Dermis blood vessel endothelial cell (primary cell): ENCODE data around the gene PCDHGA8. TPM values are rescaled to one million over a fixed set of nuclear protein-coding genes. Genes with fewer than 3 reads are reported as not detected.
"Not testable (repeated sequence)": the region's sequence is repeated elsewhere in the genome, so short reads cannot be mapped to it uniquely, and the experiment has no call there.

Experiments used
- DNase-seq: peaks from one replicate; pipeline ENCODE4 v3.0.0; 2010
- total RNA-seq: library from RNA; depleted of rRNA; stranded (reverse); fragments of >200 nt; gene quantifications from 2 replicates; pipeline ENCODE4 v1.2.3, GENCODE V29; 2014

The PCDHGA8 gene
- total RNA-seq, result 0.74 and 1.4 TPM in 2 replicates

DNA sequence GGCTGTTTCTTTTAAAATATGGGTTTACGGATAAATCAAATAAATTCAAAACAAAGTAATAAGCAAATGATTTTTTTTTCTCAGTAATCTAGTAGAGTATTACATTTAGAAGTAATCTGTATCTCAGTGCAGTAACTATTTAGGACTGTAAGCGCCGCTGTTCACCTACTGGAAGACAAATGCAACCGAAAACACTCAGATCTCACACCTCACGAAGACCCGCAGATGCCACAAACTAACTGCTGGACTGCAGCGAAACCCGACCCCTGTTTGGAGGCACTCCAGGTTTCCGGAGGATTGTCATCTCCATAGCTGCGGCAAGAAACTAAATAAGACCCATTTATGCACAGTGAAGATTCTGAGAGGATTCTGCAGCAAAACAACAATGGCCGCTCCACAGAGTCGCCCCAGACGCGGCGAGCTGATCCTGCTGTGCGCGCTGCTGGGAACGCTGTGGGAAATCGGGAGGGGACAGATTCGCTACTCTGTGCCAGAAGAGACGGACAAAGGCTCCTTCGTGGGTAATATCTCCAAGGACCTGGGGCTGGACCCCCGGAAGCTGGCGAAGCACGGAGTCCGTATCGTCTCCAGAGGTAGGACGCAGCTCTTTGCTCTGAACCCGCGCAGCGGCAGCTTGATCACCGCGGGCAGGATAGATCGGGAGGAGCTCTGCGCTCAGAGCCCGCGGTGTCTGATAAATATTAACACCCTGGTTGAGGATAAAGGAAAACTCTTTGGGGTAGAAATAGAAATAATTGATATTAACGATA, at the start of gene PCDHGA8:
PCDHGA8 (plus strand) TSS at position 205 of the 770 bp plus-strand sequence; CDS start at position 386, 181 bp downstream.
- DNase-seq, result no peak

- DNase-seq, result no peak
These were observed 49.7 kb upstream of the PCDHGA8 start for GRCh38 chr5:141342773-141343172.

- DNase-seq, result peak; percentile 78
These were observed 49.0 kb upstream of the PCDHGA8 start, which contains the start of gene PCDHGA3 for GRCh38 chr5:141343242-141343952. PCDHGA3 (plus strand) TSS chr5:141343829; CDS start chr5:141344034, 205 bp downstream.

- no peak for DNase-seq
These were observed 48.4 kb upstream of the PCDHGA8 start for GRCh38 chr5:141343953-141344463.

DNA sequence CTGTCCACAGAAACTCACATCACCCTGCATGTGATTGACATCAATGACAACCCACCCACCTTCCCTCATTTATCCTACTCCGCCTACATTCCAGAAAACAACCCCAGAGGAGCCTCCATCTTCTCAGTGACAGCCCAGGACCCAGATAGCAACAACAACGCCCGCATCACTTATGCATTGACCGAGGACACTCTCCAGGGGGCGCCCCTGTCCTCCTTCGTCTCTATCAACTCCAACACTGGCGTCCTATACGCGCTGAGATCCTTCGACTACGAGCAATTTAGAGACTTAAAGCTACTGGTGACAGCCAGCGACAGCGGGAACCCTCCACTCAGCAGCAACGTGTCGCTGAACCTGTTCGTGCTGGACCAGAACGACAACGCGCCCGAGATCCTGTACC, 47.1 kb upstream of the PCDHGA8 start:
- no peak for DNase-seq

- not testable (repeated sequence) for DNase-seq
These were observed 46.4 kb upstream of the PCDHGA8 start for GRCh38 chr5:141346017-141346416.

DNA sequence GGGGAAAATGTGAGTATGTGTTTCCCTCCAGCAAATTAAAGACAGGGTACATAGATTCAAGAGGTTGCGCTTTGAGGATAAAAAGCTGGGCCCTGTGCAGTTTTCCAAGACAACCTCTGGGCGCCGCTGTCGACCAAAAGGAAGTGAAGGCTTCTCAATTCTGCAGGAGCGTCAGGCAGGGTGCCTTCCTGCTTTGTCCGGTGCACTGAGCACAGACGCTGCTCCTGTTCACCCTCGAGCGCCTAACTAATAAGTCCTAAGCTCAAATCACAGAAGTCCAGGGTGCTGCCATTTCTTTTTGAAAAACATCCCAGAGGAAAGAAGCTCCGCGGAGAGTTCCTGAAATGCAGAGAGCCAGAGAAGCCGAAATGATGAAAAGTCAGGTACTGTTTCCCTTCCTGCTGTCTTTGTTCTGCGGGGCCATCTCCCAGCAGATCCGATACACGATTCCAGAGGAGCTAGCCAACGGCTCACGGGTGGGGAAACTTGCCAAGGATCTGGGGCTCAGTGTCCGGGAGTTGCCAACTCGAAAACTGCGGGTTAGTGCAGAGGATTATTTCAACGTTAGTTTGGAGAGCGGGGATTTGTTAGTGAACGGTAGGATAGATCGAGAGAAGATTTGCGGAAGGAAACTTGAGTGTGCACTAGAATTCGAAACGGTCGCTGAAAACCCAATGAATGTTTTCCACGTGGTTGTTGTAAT, 42.4 kb upstream of the PCDHGA8 start, which contains the start of gene PCDHGB1:
PCDHGB1 (plus strand) TSS at position 183 of the 703 bp plus-strand sequence; CDS start at position 345, 162 bp downstream.
- DNase-seq, result peak; percentile 62

GRCh38 chr5:141351591-141351990, 40.8 kb upstream of the PCDHGA8 start:
- no peak for DNase-seq

DNA sequence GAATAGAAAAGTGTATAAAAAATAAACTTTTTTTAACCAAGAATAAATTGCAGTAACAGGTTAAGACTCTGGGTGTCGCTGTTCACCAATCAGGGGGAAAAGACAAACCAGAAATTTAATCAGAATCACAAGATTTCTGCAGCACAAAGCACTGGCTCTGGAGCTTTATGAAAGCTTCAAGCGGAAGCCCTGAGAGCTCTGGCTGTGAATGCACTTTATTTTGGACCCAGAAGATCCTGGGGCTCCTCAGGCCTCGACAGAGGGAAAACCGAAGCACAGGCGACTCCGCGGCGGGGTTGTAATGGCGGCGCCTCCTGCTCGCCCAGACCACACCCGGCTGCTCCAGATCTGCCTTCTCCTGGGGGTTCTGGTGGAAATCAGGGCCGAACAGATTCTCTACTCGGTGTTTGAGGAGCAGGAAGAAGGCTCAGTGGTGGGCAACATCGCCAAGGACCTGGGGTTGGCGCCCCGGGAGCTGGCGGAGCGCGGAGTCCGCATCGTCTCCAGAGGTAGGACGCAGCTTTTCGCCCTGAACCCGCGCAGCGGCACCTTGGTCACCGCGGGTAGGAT, 37.4 kb upstream of the PCDHGA8 start, which contains the start of gene PCDHGA4:
PCDHGA4 (plus strand) TSS at position 122 of the 570 bp plus-strand sequence; CDS start at position 209, 87 bp downstream.
- peak; percentile 51 for DNase-seq

DNA sequence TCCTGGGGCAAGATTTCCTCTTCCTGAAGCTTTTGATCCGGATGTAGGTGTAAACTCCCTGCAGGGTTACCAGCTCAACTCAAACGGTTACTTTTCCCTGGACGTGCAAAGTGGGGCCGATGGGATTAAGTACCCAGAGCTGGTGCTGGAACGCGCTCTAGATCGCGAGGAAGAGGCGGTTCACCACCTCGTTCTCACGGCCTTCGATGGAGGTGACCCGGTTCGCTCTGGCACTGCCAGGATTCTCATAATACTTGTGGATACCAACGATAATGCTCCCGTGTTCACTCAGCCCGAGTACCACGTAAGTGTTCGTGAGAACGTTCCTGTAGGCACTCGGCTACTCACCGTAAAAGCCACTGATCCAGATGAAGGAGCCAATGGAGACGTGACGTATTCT, 36.8 kb upstream of the PCDHGA8 start:
- no peak for DNase-seq

DNA sequence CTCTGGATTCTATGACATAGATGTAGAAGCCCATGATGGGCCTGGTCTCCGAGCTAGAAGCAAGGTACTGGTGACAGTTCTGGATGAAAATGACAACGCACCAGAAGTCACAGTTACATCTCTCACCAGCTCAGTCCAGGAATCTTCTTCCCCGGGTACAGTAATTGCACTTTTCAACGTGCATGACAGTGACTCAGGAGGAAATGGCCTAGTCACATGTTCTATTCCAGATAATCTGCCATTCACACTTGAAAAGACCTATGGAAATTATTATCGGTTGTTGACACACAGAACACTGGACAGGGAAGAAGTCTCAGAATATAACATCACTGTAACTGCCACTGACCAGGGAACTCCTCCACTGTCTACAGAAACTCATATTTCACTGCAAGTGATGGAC, 36.3 kb upstream of the PCDHGA8 start:
- no peak for DNase-seq

GRCh38 chr5:141356950-141357349, 35.5 kb upstream of the PCDHGA8 start:
- DNase-seq, result no peak

DNA sequence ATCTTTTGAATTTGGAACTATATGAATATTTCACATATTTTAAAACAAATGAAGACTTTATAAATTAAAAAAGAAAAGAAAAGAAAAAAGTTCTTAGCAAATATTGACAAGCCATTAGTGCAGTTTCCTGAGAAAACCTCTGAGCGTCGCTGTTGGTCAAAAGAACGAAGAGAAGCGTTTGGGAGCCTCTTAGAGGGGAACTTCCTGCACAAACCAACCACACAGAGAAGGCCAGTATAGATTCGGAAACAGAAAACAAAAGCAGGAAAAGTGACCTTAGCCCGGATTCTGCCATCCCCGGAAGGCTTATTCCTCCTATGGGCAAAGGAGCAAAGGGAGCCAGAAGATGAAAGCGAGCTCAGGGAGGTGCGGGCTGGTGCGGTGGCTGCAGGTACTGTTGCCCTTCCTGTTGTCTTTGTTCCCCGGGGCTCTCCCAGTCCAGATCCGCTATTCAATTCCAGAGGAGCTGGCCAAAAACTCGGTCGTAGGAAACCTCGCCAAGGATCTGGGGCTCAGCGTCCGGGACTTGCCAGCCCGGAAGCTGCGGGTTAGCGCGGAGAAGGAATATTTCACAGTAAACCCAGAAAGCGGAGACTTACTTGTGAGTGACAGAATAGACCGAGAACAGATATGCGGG, 32.5 kb upstream of the PCDHGA8 start, which contains the start of gene PCDHGB2:
PCDHGB2 (plus strand) TSS at position 205 of the 637 bp plus-strand sequence; CDS start at position 347, 142 bp downstream.
- DNase-seq, result peak; percentile 70

DNA sequence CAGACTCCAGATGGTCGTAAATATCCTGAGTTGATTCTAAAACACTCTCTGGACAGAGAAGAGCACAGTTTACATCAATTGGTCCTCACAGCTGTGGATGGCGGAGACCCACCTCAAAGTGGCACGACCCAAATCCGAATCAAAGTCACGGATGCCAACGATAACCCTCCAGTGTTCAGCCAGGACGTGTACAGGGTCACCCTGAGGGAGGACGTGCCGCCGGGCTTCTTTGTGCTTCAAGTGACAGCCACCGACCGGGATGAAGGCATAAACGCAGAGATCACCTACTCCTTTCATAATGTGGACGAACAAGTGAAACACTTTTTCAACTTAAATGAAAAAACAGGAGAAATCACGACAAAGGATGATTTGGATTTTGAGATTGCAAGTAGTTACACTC, 31.7 kb upstream of the PCDHGA8 start:
- DNase-seq, result no peak

DNA sequence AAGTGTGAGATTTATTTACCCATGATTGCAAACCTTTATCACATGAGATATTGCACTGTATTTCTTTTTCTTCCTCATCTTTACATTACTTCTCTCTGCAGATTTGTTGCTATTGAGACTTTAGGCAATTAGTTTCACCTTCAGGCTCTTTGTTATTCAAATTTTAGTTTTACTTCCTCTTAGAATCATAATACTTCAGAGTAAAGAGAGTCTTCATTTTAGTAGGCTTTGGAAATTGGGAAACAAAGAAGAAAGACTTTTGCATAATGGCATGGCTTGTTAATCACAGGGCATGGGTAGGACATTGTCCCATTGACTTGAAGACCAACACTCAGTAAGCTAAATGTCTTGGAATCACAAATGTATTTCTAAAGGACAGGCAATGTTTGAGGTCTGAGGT, 29.7 kb upstream of the PCDHGA8 start:
- no peak for DNase-seq

GRCh38 chr5:141363952-141364660, 28.3 kb upstream of the PCDHGA8 start, which contains the start of gene PCDHGA5:
PCDHGA5 (plus strand) TSS chr5:141364162; CDS start chr5:141364331, 169 bp downstream.
- peak; percentile 32 for DNase-seq

DNA sequence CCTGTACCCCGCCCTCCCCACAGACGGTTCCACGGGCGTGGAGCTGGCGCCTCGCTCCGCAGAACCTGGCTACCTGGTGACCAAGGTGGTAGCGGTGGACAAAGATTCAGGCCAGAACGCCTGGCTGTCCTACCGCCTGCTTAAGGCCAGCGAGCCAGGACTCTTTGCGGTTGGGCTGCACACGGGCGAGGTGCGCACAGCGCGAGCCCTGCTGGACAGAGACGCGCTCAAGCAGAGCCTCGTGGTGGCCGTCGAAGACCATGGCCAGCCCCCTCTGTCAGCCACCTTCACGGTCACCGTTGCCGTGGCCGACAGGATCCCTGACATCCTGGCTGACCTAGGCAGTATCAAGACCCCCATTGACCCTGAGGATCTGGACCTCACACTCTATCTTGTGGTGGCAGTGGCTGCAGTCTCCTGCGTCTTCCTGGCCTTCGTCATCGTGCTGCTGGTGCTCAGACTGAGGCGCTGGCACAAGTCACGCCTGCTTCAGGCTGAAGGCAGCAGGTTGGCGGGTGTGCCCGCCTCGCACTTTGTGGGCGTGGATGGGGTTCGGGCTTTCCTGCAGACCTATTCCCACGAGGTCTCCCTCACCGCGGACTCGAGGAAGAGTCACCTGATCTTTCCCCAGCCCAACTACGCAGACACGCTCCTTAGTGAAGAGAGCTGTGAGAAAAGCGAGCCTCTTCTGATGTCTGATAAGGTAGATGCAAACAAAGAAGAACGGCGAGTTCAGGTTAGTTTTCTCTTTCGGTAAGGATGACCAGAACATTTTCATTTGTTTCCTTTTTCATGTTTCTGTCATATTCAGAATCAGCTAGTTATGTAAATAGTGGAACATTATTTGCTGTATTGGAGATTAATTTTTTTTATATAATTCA, 26.2 kb upstream of the PCDHGA8 start:
- no peak for DNase-seq

- peak; percentile 72 for DNase-seq
These were observed 22.2 kb upstream of the PCDHGA8 start, which contains the start of gene PCDHGB3 for GRCh38 chr5:141369994-141370848. PCDHGB3 (plus strand) TSS chr5:141370242; CDS start chr5:141370395, 153 bp downstream.
